ENCODE data around the gene FOXC2.

Gene FOXC2

DNA sequence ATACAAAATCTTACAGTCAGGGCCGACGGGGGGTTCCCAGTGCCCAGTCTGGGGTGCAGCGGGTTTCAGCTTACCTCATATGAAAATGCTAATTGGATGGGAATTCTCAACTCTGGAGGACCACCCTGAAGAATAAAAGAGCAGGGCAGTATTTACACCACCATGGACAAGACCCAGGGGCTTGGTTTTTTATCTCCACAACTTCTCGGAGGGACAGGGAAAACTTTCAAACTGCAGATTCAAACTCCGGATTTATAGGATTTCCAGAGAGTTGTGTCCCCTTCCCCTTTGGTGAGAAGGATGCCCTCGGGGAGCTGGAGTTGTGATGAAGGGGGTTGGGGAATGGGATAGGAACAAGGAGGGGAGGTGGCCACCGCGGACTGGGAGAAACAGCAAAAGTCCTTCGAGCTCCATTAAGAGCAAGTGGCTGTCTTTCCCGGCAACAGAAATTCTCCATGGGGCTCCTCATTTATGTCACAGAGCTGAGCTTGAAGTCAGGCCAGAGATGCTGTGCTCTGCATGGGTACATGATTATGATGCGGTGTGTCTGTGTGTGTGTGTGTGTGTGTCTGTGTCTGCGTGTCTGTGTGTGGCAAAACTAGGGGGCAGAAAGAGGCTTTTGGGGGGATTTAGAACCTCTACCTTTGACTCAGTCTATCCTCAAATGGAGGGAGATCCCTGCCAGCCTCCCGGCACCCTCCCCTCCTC lies 27.4 kb downstream of the FOXC2 start:
- FAIRE-seq = no peak

DNA sequence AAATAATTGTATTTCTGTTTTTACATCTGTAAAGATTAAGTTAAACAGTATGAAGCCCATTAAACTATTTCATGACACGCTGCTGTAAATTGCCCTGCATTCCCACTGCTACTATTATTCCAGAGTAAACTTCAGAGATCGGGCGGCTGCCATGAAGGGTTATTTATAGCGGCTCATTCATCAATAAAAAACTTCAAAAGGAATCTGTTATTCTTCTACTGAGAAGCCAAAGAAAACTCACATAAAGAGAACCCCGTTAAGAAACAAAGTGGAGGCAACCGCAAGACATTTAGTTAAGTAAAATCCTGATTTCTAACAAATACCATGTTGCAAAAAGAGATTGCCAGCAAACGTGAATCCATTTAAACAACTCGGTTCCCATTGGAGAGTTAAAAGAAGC lies 28.1 kb downstream of the FOXC2 start:
- no peak for FAIRE-seq

DNA sequence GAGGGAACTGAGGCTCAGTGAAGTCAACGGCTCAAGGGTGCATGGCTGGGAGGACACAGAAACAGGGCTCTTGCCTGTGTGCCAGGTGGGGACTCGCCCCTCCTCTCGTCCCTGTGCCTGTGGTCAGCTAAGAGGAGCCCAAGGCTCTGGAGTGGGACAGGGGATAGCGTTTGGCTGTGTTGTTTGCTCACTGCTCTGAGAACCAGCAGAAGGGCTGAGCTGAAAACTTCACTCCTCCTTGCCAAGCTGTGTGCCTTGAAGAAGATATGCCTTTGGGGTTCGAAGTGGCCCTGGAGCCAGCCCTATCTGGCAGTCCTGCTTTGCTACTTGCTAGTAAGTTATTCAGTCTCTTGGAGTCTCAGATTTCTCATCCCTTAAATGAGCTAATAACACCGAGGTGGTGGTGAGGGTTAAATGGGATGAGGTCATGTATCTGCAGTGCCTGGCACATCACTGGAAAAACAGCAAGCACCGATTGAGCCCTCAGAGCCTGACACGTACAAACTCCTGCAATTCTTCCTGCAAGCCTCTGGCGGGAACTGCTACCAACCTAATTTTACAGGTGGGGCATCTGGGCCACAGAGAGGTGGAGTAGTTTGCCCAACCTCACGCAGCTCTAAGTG lies 29.5 kb downstream of the FOXC2 start:
- FAIRE-seq = no peak

DNA sequence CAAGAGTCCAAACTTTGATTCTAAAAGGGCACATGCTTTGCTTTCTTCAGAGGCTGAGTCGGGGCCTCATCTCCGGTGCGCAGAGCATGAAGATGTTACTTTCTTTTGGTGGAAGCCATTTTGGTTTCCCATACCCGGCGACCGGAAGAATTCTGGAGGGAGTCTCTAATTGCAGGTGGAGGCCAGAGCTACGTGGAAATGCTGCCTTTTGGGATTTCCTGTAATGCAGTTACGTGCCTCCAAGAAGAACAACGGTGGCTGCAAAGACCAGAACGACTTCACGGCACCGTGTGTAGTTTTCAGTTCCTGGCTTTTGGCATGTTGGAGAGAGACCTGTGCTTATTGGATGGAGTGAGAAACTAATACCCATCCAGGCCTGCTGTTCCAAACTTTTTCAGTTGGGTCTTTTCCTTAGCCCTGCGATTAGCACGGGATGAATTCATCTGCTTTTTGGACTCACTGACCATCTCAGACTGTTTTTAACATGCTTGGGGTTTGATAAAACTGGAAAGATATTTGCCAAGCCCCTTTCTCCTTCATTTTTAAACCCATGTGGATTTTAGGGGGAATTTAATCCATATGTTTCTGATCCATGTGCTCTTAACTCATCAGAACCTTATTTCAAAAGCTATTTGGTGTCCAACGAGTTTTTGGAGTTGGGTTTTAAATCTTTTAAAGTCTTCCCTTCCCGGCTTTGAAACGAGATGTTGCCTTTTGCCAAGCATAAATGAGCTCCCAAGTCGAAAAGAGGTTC lies 30.7 kb downstream of the FOXC2 start:
- FAIRE-seq = no peak

DNA sequence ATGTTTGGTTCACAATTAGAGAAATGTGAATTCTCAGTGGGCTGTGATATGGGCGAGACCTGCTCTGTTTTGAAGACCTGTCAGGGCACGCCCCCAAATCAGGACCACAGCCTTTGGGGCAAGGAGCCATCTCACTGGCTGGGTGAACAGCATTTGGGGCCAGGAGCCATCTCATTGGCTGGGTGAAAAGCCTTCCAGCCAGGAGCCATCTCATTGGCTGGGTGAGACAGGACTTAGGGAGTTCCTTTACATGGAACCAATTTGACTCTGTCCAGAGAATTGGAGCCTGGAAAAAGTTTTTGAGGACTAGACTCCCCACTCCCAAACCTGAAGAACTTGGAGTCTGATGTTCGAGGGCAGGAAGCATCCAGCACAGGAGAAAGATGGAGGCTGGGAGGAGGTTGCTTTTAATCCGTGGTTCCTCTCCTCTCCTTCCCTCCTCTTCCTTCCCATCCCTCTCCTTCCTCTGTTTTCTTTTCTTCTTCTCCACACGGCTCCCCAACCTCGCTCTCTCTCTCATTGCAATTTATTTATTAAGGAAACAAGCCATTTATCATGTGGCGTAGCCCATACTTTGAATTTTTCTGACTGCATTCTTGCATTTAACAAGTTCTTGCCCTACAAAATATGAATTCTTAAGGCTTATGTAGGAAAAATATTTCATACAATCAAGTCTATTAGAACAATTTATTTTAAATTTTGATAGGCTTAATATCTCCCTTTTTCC lies 31.4 kb downstream of the FOXC2 start:
- no peak for FAIRE-seq

DNA sequence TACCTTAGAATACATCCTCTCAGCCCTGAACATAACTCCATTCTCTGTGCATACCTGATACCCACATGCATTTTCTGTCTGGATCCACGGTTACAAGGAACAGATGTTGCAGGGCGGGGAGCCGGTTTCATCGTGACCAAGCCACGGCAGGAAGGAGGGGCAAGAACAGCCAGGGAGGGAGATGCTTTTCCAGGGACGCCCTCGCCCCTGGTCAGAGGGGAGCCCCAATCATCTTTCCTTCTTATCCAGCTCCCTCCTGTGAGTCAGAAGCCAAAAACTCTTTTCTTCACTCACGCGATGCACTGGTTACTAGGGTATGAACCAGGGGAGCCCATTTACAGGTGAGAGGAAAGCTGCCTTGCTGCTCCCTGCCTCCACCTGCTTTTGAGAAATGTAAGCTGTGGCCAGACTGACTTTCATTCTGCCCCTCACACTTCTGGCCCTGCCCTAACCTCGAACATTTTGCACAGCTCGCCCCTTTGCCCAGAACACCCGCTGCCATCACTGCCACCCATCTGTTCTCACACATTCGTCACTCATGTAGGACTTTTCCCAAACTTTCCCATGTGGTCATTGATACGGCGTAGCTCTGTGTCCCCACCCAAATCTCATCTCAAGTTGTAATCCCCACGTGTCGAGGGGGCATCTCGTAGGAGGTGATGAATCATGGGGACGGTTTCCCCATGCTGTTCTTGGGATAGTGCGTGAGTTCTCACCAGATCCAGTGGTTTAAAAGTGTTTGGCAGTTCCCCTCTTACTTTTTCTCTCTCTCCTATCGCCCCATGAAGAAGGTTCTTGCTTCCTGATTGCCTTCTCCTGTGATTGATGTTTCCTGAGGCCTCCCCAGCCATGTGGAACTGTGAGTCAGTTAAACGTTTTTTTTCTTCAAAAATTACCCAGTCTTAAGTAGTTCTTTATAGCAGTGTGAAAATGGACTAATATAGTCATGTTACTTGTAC lies 32.3 kb downstream of the FOXC2 start:
- FAIRE-seq = no peak

DNA sequence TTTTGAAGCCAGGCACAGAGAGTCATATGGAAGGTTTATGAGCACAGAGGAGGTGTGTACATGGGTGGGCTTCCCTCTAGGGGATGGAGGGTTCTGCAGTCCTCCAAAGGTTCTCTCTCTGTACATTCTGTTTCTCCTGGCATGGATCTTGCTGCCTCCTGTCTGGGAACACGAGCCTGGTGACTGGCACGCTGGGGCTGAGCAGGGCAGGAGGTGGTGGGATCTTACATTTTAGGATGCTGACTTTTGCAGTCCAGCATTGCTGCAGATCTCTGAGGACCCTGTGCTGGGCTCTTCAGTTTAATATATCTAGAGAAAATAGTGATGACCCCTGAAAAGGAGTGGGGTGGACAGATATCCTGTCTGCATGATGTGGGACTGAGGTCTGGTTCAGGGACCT lies 34.7 kb downstream of the FOXC2 start:
- FAIRE-seq = no peak

DNA sequence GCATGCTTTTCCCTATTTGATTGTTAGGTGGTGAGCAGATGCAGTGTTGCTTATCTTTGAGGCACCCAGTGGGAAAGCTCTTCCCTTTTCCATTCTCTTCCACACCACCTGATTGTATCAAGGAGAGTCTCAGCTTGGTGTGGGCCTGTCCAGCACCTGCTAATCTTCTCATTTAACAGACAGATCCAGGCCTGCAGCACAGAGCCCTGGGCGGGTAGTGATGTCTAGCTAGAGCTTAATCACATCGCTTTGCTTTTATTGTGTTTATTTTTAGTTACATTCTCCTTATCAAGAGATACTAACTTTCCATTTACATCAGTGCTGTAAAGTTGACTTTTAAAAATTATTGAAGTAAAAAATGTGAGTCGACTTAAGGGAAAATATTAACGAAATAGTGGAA lies 35.9 kb downstream of the FOXC2 start:
- FAIRE-seq = no peak

DNA sequence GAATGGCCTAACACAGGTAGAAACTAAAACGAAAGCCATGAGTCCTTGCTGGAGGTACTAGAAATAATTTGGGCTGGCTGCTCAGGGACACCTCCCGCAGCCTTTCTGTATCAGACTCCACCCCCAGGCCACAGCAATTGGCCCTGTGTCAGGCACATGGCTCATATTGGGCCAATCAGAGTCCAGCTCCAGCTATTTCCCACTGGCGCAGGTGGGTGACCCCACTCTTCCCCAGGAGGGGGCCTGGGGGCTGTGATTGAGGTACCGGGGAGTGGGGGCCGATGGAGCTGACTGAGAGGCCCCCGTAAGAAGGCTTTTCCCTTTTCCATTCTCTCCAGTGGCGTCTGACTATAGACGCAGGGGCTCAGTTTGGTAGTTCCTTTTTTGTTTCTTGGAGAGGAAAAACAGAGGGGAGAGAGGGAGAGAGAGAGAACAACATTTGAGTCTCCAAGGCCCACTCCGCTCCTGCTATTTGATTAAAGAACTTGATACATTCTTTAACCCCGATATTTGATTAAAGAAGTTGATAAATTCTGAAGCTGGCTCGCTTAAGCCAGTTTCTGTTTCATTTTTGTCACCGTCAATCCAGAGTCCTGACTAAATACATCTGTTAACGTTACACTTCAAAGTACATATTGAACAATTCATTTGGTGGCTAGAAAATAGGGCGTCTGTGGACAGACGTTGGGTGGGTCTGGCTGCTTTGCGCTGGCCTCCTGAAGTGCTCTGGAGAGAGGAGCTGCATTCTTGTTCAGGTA lies 38.0 kb downstream of the FOXC2 start:
- no peak for FAIRE-seq

DNA sequence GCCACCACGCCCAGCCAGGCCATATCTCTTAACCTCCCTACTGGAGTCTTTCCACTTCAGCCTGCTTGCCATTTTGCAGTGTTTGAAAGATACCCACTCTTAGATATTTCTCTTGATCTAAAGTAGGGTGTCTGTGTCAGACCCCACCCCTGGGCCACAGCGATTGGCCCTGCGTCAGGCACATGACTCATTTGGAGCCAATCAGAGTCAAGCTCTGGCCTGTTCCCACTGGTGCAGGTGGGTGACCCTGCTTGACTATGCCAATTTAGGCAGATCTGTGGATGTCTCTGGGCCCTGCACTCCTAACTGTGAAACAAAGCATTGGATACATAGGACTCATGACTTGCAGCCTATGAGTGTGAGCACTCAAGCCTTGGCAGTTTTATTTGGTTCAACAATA lies 39.3 kb downstream of the FOXC2 start:
- no peak for FAIRE-seq

DNA sequence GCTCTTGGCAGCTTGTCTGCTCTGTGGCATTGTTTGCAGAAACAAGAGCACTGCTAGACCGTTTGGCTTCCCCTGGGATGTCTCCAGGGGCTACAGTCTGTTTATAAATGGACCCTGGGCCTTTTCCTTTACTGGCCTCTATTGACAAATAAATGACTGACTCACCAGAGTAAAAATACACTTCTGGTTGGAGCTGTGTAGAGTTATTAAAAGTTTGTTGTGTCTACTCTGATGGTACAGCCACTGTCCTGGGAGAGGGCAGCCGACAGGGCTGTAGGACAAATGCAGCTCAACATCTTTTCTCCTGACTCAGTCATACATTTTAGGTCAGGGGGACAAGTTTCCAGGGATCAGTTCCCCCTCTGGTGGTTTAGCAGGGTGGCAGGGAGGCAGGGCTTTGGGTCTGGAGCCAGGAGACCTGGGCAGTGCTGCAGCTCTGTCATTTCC lies 41.7 kb downstream of the FOXC2 start:
- FAIRE-seq = no peak

DNA sequence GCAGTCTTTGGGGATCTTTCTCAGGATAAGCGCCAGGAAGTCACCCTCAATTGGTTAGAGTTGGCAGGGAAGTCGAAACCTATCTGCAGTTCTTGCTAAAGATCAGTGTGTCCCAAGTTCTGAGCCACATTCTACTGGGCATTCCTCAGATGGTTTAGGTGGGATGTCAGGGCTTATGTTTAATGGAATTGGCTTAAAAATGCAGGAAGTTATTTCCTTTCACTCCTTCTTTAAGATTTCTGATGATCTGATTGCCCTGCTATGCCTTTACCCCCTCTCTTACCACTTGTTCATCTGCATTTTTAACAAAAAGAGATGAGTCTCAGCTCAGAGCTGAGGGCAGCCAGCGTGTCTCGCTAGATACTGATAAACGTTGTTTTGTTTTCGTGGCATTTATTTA lies 42.5 kb downstream of the FOXC2 start:
- no peak for FAIRE-seq

DNA sequence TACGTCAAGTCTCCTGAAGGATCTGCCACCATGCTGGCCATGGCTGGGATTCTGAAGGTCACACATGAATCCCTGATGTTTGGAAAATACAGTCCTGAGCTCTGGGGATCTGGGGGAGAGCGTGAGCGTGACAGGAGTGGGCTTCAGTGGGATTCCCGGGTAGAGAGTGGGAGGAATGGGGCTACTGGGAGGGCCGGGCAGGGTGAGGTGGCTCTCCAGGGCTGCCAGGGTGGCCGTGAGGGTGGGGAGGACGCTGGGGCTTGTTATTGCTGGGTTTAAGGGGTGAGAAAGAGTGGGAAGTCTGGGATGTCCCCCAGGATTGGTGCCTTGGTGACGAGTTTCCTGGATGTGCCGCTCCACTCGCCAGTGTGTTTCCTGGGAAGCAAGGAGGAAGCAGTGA lies 43.0 kb downstream of the FOXC2 start:
- no peak for FAIRE-seq

DNA sequence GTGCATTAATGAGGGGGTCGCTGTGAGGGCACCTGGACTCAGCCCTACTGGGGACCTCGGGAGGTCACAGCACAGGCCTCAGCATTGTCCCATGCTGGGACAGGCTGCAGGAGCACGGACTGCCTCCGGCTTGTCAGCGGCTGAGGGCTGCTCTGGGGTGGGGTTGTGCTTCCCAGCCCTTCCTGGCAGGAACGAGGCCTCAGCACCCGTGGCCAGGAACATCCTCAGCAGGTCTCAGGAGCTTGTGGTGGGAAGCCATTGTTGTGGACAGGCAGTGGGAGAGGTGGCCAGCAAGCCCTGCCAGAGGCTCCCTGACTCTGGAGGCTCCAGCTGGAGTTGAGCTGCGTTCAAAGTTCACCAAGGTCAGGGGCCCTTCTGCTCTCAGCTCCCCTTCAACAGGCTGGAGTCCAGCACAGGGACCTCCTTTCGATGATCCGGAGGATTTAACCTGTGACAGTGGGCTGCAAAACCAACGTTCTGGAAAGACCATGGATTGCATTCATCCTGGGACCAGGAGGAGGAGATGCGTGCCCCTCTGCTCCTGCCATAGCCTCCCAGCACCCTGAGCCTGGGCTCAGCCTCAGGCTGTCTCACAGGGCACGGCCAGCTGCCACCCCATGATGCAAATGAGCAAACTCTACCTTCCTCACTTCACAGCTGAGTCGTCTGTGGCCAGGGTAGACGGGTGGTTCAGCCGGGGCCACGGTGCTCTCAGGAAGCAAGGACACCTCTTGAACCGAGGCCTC lies 44.3 kb downstream of the FOXC2 start:
- no peak for FAIRE-seq

DNA sequence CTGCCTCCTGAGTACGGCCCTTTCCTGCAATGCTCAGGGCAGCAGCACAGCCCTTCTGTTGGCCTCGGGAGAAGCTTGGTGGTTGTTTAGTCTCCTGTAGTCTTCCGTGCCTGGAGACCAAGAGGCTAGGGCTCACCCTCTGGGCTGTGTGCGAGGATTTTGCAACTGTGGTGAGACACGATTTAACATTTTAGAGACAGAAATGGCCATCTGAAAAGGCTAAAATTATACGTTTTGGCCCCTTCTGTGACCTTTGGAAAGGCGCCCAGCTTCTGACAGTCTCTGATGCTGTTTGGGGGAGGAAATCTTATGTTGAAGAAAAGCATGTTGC lies 44.9 kb downstream of the FOXC2 start:
- FAIRE-seq = peak; percentile 85

DNA sequence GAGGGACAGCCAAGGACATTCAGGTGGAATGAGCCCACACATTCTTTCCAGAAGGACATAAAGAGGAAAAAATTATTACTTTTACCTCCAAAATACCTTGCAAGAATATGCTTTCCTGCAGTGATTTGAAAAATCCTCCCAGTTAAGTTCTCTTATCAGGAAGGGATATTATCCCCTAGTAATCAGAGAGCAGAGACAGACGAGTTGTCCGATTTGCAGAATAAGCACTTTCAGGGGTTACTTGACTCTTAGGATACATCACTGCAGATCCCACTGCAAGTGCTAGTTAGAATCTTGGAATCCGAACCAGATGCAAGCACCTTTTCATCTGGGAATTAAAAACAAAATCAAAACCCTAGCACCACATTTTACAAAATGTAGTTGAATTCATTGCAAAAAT lies 45.3 kb downstream of the FOXC2 start:
- FAIRE-seq = no peak

DNA sequence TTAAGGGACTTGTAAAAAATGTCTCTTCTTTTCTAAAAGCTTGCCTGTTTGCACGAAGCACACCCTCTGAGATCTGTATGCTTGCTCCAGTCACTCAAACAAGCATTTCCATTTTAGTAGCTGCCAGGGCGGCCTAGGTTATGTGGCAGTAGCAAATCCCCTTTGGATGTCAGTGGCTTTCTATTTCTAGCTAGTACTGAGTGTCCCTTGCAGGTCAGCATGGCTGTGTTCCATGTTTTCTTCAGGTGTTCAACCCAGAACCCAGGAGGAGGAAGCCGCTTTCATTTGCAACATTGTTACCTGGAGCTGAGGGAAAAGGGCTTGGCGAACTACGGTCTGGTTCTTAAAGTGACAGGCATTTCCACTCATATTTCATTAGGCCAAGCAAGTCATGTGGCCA lies 48.1 kb downstream of the FOXC2 start:
- FAIRE-seq = no peak

DNA sequence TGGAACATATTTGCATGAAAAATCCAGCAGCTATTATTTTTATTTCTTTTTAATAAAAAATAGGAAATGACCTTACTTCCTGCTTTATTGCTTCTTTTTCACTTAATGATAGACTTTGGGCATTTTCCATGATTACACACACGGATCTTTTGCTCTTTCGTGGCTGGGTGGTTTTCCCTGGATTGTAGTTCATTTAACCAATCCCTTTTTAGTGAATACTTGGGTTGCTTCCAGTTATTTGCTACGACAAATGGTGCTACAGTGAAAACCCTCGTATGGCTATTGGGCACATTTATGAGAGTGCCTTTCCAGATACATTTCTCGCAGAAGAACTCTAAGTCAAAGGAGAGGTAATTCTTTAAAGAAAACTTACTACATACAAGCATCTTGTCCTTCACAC lies 50.3 kb downstream of the FOXC2 start:
- FAIRE-seq = no peak

DNA sequence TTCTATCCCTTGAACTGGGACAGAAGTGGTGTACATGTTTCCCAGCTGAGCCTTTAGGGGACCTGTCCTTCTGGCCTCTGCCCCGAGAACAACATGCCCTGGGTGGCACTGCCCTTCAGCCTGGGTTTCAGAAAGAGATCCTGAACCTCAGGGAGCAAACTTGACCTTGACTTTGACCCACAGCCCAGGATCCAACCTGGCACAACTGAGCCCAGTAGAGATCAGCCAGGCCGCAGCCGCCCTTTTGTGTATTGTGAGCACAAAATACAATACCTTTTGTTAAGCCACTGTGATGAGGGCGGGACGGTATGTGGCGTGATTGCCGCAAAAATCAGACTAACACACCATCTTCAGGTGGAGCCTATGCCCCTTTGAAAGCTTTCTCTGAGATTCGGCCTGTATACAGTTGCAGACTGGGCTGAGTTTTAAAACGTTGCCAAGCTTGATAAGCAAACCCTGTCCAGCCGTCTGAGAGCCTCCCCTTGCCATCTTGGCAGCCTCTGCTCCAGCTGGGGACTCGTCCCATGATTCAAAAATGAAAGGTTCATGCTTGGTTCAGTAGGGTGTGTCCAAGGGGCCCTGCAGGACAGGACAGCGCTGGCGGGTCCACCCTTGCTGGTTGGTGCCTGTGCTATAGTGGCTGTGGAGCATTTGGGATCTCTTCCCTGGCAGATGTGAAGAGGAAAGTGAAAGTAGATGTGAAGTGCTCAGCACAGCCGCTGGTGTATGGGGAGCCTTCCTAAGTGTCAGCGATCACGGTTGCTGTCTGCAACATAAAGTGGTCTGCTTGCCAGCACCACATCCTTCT lies 52.0 kb downstream of the FOXC2 start:
- FAIRE-seq = no peak
